SU-DHL-6 (cell line): ENCODE results near the gene SARDH.

Source experiments
- CTCF ChIP-seq: fragments of 200-600 bp; sonication (generic); IDR thresholded peaks from one replicate; pipeline ENCODE4 v1.5.1; 2017; ENCODE audit warnings: antibody characterized with exemption, mild to moderate bottlenecking, low read length, moderate library complexity; ENCODE audit not compliant: insufficient read depth, poor library complexity, severe bottlenecking
- EZH2phosphoT487 ChIP-seq: fragments of 200-600 bp; sonication (generic), shearing (Covaris generic); conservative IDR thresholded peaks from 2 replicates; pipeline ENCODE4 v1.6.1; 2018; ENCODE audit warnings: mild to moderate bottlenecking, antibody characterized with exemption, low read length, moderate library complexity, mixed read lengths

GRCh38 chr9:133737774-133738639 lies at the start of gene SARDH:
- TF ChIP-seq CTCF: no peak
- no peak for TF ChIP-seq EZH2phosphoT487
